B cell (primary cell): ENCODE measurements around the gene GDPD4. TPM values are rescaled to one million over a fixed set of nuclear protein-coding genes. Genes with fewer than 3 reads are reported as not detected.

Experiments
- ATAC-seq: fragments of 200-7000 bp; cut with Tn5 transposase; one replicate; pipeline ENCODE4 v1.10.0; 2021; ENCODE audit warnings: low read depth, mild to moderate bottlenecking, moderate number of reproducible peaks, moderate library complexity
- CTCF ChIA-PET: fragments of 350-600 bp; sonication (Branson Sonifier 250); formaldehyde crosslinking; loops from one replicate; lab custom pipeline; 2021; ENCODE audit warnings: antibody characterized with exemption, inconsistent platforms; lab: Charles Lee
- POLR2A ChIA-PET: fragments of 350-600 bp; sonication (Branson Sonifier 250); formaldehyde crosslinking; loops from one replicate; lab custom pipeline; 2021; ENCODE audit warnings: antibody characterized with exemption; lab: Charles Lee
- DNase-seq: peaks from one replicate; pipeline ENCODE4 v3.0.0; 2013
- H2AFZ ChIP-seq: 2 replicates; pipeline ENCODE4 v1.6.1; 2012; ENCODE audit warnings: mild to moderate bottlenecking, low read depth, low read length; ENCODE audit not compliant: insufficient read depth, poor library complexity, severe bottlenecking
- H3K27ac ChIP-seq, 2 donors: 1 replicate in 1 of 2; 2 replicates in 1 of 2; pipeline ENCODE4 v1.5.1; 2012 to 2013; ENCODE audit warnings: low read length in 2 of 2, mild to moderate bottlenecking in 2 of 2, moderate library complexity in 1 of 2
- H3K27me3 ChIP-seq, 4 experiments: fragments of 200-600 bp in 1 of 4; sonication (generic) in 1 of 4; replicated peaks in 1 of 4; 1 replicate in 2 of 4; 2 replicates in 2 of 4; pipeline versions ENCODE4 v1.6.1 to v1.7.0; 2013 to 2016; ENCODE audit warnings: low read length in 3 of 4, mild to moderate bottlenecking in 2 of 4, mixed read lengths in 1 of 4, moderate library complexity in 1 of 4; ENCODE audit not compliant: insufficient read depth in 4 of 4, control insufficient read depth in 3 of 4; ENCODE audit errors: control extremely low read depth in 1 of 4
- H3K36me3 ChIP-seq, 2 experiments: replicated peaks in 1 of 2; 1 replicate in 1 of 2; 2 replicates in 1 of 2; pipeline versions ENCODE4 v1.6.1 to v1.7.1; 2013; ENCODE audit warnings: low read length in 1 of 2; ENCODE audit not compliant: insufficient read depth in 2 of 2, control insufficient read depth in 1 of 2; ENCODE audit errors: control extremely low read depth in 1 of 2, extremely low read depth in 1 of 2
- H3K4me1 ChIP-seq, 2 donors: fragments of 200-600 bp in 1 of 2; sonication (generic) in 1 of 2; 1 replicate in 1 of 2; 2 replicates in 1 of 2; pipeline versions ENCODE4 v1.5.1 to v1.6.1; 2013 to 2017; ENCODE audit warnings: low read length in 2 of 2; ENCODE audit not compliant: control insufficient read depth in 2 of 2, insufficient read depth in 2 of 2
- H3K4me2 ChIP-seq: replicated peaks from 2 replicates; pipeline ENCODE3; 2012; ENCODE audit warnings: mild to moderate bottlenecking, low read depth, low read length; ENCODE audit not compliant: poor library complexity, severe bottlenecking
- H3K4me3 ChIP-seq, 5 experiments: fragments of 200-600 bp in 1 of 5; sonication (generic) in 1 of 5; 1 replicate in 3 of 5; 2 replicates in 2 of 5; pipeline versions ENCODE4 v1.5.1 to v1.7.0; 2011 to 2016; ENCODE audit warnings: low read length in 4 of 5, mild to moderate bottlenecking in 4 of 5, low read depth in 2 of 5, control low read depth in 1 of 5, moderate library complexity in 1 of 5; ENCODE audit not compliant: insufficient read depth in 1 of 5; ENCODE audit errors: control extremely low read depth in 1 of 5, extremely low read depth in 1 of 5
- H3K79me2 ChIP-seq: fragments of 200-600 bp; sonication (generic); one replicate; pipeline ENCODE4 v1.6.0; 2016; ENCODE audit warnings: low read length; ENCODE audit not compliant: control insufficient read depth, insufficient read depth
- H3K9ac ChIP-seq: fragments of 200-600 bp; sonication (generic); 2 replicates; pipeline ENCODE4 v1.6.1; 2017; ENCODE audit warnings: mild to moderate bottlenecking, low read length, moderate library complexity
- H3K9me3 ChIP-seq, 3 donors: one replicate each; pipeline versions ENCODE4 v1.6.1 to v1.7.1; 2013; ENCODE audit warnings: low read length in 2 of 3; ENCODE audit not compliant: control insufficient read depth in 2 of 3, insufficient read depth in 1 of 3; ENCODE audit errors: control extremely low read depth in 1 of 3
- H4K20me1 ChIP-seq: 2 replicates; pipeline ENCODE4 v1.6.0; 2012; ENCODE audit warnings: mild to moderate bottlenecking, low read length; ENCODE audit not compliant: insufficient read depth, control insufficient read depth, poor library complexity, severe bottlenecking
- H3K27ac Mint-ChIP-seq: one replicate; pipeline ENCODE4 v1.8.0; 2021; ENCODE audit warnings: mixed read lengths
- H3K27me3 Mint-ChIP-seq: one replicate; pipeline ENCODE4 v1.8.0; 2021; ENCODE audit warnings: mixed read lengths
- H3K4me1 Mint-ChIP-seq: one replicate; pipeline ENCODE4 v1.8.0; 2021; ENCODE audit warnings: mixed read lengths
- H3K4me3 Mint-ChIP-seq: one replicate; pipeline ENCODE4 v1.8.0; 2021; ENCODE audit warnings: mixed read lengths
- H3K9me3 Mint-ChIP-seq: one replicate; pipeline ENCODE4 v1.8.0; 2022; ENCODE audit warnings: mixed read lengths; ENCODE audit not compliant: insufficient read depth
- EZH2 ChIP-seq: IDR thresholded peaks from 2 replicates; pipeline ENCODE4 v1.6.1; 2012; ENCODE audit warnings: borderline replicate concordance, low read depth, mild to moderate bottlenecking, moderate library complexity, low read length; ENCODE audit not compliant: insufficient read depth, poor library complexity, severe bottlenecking
- WGBS: methylation state at CpG from one replicate; pipeline ENCODE4 v1.1.5; 2013; ENCODE audit warnings: missing lambda C conversion rate; ENCODE audit not compliant: insufficient coverage; 5-methylcytosine and 5-hydroxymethylcytosine counted together
- intact Hi-C: fragments of 100-400 bp; cut with micrococcal nuclease; formaldehyde crosslinking; loops from one replicate; pipeline ENCODE4 v1.10.0; 2022
- polyA plus RNA-seq: library from polyadenylated mRNA; depleted of rRNA; stranded (reverse); fragments of >200 nt; gene quantifications from 2 replicates; pipeline ENCODE4 v1.2.3, GENCODE V29; 2012
- total RNA-seq, 2 donors: library from RNA; stranded (reverse); fragments of 120-200 nt in 1 of 2; gene quantifications; 1 replicate in 1 of 2; 2 replicates in 1 of 2; pipeline versions ENCODE4 v1.2.3 to v1.2.4, GENCODE V29; 2013 to 2022
- TF ChIP-seq, protein P1 (sequence below): fragments of 200-600 bp; IDR thresholded peaks from one replicate; pipeline ENCODE4 v1.8.0; 2022; ENCODE audit warnings: antibody characterized with exemption, mild to moderate bottlenecking

The GDPD4 gene
- total and polyA plus RNA-seq, 2 donors (not counting 1 experiment from before 2014, with no cell fraction given): not detected

DNA sequence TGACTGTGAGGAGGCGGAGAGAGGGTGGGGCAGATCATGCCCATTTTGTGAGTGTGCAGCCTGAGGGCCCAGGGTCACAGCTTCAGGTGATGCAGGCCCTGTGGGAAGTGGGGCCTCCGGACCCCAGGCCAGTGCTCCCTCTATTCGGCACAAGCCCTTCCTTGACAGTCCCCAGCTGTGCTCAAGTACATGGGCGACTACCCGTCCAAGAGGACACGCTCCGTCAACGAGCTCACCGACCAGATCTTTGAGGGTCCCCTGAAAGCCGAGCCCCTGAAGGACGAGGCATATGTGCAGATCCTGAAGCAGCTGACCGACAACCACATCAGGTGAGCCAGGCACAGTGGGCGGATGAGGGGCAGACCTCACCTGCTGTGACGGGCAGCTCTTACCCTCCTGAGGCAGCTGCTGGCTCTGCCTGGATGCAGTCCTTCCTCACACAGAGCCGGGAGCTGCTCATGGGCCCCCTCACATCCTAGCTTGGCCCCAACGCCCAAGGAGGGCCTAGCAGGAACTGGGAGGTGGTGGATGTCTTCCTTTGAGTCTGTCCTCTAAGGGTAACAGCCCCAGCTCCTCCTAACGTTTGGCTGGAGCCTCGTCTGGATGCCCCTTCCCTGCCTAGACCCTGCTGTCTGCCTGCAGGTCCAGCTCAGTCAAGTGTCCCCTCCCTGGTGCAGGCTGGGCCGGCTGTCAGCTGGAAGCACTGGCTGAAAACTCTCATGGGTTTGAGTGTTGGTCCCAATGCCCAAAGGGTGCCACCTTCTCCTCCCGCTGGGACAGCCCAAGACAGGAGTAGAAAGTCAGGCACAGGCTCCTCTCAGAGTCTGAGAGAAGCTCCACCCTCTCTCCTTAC, 97.4 kb downstream of the GDPD4 start:
- POLR2A ChIA-PET: no interaction called here
- Histone ChIP-seq H3K36me3 (no peaks in the 10 kb centered on the region), H3K79me2 (no peaks in the 10 kb centered on the region), H4K20me1 (no peaks in the 10 kb centered on the region), H3K27ac (no peak overlapping the region), H3K4me3 (no peak overlapping the region), H3K27me3 (no peaks in the 10 kb centered on the region), H2AFZ (no peak overlapping the region), H3K4me1 (no peaks in the 10 kb centered on the region), H3K4me2 (no peak overlapping the region), H3K9me3 (no peaks in the 10 kb centered on the region), H3K9ac (no peak overlapping the region)
- intact Hi-C loops: no loop called here
- H3K27me3 Mint-ChIP-seq: no peaks in the 10 kb centered on the region
- 87% methylated on average over 18 of the region's 20 CpGs for WGBS
- H3K9me3 Mint-ChIP-seq: no peaks in the 10 kb centered on the region
- CTCF ChIA-PET: no interaction called here
- ATAC-seq (no peak), DNase-seq (no peak)
- no peak overlapping the region for H3K27ac Mint-ChIP-seq
- no peak overlapping the region for H3K4me3 Mint-ChIP-seq
- TF ChIP-seq, protein P1, sequence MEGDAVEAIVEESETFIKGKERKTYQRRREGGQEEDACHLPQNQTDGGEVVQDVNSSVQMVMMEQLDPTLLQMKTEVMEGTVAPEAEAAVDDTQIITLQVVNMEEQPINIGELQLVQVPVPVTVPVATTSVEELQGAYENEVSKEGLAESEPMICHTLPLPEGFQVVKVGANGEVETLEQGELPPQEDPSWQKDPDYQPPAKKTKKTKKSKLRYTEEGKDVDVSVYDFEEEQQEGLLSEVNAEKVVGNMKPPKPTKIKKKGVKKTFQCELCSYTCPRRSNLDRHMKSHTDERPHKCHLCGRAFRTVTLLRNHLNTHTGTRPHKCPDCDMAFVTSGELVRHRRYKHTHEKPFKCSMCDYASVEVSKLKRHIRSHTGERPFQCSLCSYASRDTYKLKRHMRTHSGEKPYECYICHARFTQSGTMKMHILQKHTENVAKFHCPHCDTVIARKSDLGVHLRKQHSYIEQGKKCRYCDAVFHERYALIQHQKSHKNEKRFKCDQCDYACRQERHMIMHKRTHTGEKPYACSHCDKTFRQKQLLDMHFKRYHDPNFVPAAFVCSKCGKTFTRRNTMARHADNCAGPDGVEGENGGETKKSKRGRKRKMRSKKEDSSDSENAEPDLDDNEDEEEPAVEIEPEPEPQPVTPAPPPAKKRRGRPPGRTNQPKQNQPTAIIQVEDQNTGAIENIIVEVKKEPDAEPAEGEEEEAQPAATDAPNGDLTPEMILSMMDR: no peak
- no peak for TF ChIP-seq EZH2
- H3K4me1 Mint-ChIP-seq: no peaks in the 10 kb centered on the region
